ENCODE results near the gene LTBP3. TPM values are rescaled to one million over a fixed set of nuclear protein-coding genes. Genes with fewer than 3 reads are reported as not detected.
A peak's percentile ranks its signal among the peaks of the same experiment; 100 is the strongest.

The LTBP3 gene
- total and polyA plus RNA-seq, 9 of the 15 experiments (the other 6 are each of a cell fraction or from before 2014, with no cell fraction given) = 0.06 to 20.5 (median 4.8) TPM

DNA sequence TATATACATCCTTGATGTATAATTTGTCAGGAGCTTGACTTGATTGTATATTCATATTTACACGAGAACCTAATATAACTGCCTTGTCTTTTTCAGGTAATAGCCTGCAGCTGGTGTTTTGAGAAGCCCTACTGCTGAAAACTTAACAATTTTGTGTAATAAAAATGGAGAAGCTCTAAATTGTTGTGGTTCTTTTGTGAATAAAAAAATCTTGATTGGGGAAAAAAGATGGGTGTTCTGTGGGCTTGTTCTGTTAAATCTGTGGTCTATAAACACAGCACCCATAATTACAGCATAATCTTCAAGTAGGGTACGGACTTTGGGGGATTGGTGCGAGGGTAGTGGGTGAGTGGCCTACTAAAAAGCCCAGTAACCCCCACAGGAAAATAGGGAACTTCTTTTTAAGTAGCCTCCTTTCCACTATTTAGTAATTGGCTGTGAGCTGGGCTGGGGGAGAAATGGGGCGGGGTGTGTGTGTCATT lies 51.8 kb downstream of the LTBP3 start (continued):
- TF ChIP-seq ZNF318 (IDR thresholded peaks at IDR 0.05; ENCODE audit: borderline replicate concordance in 1 of 2, low read depth in 1 of 2) (no peak), DDX20 (tag; IDR thresholded peaks at IDR 0.05; ENCODE audit: low read depth) (0 out of 2 replicates have a peak, but pooled peaks have one; percentile 7), KLF1 (tag; IDR thresholded peaks at IDR 0.05) (no peak), OTX1 (CRISPR knock-in tag; IDR thresholded peaks at IDR 0.05) (no peak), VEZF1 (CRISPR knock-in tag; IDR thresholded peaks at IDR 0.05) (0 out of 2 replicates have a peak, but pooled peaks have one; percentile 12)
- TF ChIP-seq, protein P1, sequence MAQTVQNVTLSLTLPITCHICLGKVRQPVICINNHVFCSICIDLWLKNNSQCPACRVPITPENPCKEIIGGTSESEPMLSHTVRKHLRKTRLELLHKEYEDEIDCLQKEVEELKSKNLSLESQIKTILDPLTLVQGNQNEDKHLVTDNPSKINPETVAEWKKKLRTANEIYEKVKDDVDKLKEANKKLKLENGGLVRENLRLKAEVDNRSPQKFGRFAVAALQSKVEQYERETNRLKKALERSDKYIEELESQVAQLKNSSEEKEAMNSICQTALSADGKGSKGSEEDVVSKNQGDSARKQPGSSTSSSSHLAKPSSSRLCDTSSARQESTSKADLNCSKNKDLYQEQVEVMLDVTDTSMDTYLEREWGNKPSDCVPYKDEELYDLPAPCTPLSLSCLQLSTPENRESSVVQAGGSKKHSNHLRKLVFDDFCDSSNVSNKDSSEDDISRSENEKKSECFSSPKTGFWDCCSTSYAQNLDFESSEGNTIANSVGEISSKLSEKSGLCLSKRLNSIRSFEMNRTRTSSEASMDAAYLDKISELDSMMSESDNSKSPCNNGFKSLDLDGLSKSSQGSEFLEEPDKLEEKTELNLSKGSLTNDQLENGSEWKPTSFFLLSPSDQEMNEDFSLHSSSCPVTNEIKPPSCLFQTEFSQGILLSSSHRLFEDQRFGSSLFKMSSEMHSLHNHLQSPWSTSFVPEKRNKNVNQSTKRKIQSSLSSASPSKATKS (CRISPR knock-in tag; IDR thresholded peaks at IDR 0.05) = 0 out of 2 replicates have a peak, but pooled peaks have one; percentile 66
